Measurements from ENCODE around the gene RANBP10. TPM values are rescaled to one million over a fixed set of nuclear protein-coding genes. Genes with fewer than 3 reads are reported as not detected.

Gene RANBP10
- total RNA-seq, 1 experiment from 2014 or later = 15.6 TPM

DNA sequence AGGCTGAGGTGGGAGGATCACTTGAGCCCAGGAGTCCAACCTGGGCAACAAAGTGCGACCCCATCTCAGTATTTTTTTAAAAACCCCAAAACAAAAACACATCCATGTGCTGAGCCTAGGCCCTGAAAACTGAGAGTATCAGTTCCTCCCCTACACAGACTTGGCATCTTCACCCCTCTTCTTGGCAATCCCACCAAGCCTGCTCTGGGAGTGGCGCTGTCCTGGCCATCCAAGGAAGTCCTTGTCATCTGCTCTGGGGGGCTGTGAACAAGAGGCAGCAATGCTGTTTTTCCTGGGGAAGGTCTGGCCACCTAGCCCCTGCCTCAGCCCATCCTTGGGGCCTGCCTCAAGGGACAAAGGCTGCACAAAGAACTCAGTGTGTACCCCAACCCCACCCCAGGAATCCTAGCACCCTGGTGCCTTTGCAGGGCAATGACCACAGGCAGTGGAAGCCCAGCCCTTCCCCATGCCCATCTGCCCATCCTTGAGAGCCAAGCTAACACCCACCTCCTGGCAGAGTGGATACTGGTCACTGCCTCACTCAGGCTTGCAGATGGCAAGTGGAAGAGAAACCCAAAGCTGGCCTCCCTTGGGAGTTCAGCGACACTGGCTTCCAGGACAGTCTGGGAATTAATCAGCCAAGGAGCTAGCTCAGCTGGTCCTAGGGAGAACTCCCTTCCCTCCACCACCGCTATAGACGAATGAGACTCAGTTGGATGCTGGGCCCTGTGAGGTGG, 72.5 kb downstream of the RANBP10 start:
- no peak overlapping the region for H3K4me3 Mint-ChIP-seq
- Histone ChIP-seq H2BK15ac (ENCODE audit: low read depth, low read length) (no peak overlapping the region), H3K27ac (ENCODE audit: insufficient read length, low read depth, low read length) (no peak overlapping the region), H3K27me3 (ENCODE audit: insufficient read depth, low read length) (no peaks in the 10 kb centered on the region), H3K79me1 (ENCODE audit: insufficient read depth, low read depth, low read length, poor library complexity, severe bottlenecking) (no peaks in the 10 kb centered on the region), H3K4me1 (ENCODE audit: insufficient read depth, low read length) (no peaks in the 10 kb centered on the region), H2BK20ac (ENCODE audit: low read depth, low read length, poor library complexity, severe bottlenecking) (no peak overlapping the region), H3T11ph (ENCODE audit: low read length) (no peak overlapping the region), H3K56ac (ENCODE audit: insufficient read length, low read depth, low read length) (no peak overlapping the region), H3K4me2 (ENCODE audit: insufficient read depth, insufficient read length, low read length) (no peak overlapping the region), H2BK120ac (ENCODE audit: low read depth, low read length, poor library complexity, severe bottlenecking) (no peak overlapping the region), H2AK5ac (ENCODE audit: insufficient read length, low read length) (no peak overlapping the region), H2AFZ (ENCODE audit: low read length) (no peak overlapping the region), H2BK12ac (ENCODE audit: insufficient read length, low read depth, low read length) (no peak overlapping the region), H4K91ac (ENCODE audit: insufficient read length, low read depth, low read length) (no peak overlapping the region), H2BK5ac (ENCODE audit: insufficient read length, low read length) (no peak overlapping the region), H3K18ac (ENCODE audit: insufficient read length, low read depth, low read length) (no peak overlapping the region), H4K5ac (ENCODE audit: insufficient read length, low read depth, low read length) (no peak overlapping the region), H3K4ac (ENCODE audit: low read depth, low read length) (no peak overlapping the region), H4K20me1 (ENCODE audit: control insufficient read depth, insufficient read depth, insufficient read length) (no peaks in the 10 kb centered on the region), H3K9me3 (ENCODE audit: control insufficient read depth, low read depth, low read length) (no peaks in the 10 kb centered on the region), H3K9ac (ENCODE audit: extremely low read depth, insufficient read length, low read length) (no peak overlapping the region), H3K79me2 (ENCODE audit: insufficient read depth, low read length) (no peaks in the 10 kb centered on the region), H3K23me2 (ENCODE audit: insufficient read length, low read depth, low read length, poor library complexity, severe bottlenecking) (no peaks in the 10 kb centered on the region), H4K8ac (replicated peaks; ENCODE audit: insufficient read length, low read depth, low read length) (no peak overlapping the region), H3K14ac (ENCODE audit: insufficient read depth, low read length) (no peak overlapping the region), H3K23ac (ENCODE audit: insufficient read length, low read depth, low read length) (no peak overlapping the region)
- no peaks in the 10 kb centered on the region for H3K9me3 Mint-ChIP-seq
- peaks cover 14 to 26% (median 25%) of the 10 kb centered on the region in 3 experiments; a peak in 6 of 7 replicates for H3K36me3 Mint-ChIP-seq (ENCODE audit: insufficient read depth in 1 of 3, low read depth in 3 of 3)
- no CpG with 5 or more reads among the region's 5 CpGs for WGBS (ENCODE audit: extremely low coverage, insufficient read length, low lambda C conversion rate)
- TF ChIP-seq, protein P1, sequence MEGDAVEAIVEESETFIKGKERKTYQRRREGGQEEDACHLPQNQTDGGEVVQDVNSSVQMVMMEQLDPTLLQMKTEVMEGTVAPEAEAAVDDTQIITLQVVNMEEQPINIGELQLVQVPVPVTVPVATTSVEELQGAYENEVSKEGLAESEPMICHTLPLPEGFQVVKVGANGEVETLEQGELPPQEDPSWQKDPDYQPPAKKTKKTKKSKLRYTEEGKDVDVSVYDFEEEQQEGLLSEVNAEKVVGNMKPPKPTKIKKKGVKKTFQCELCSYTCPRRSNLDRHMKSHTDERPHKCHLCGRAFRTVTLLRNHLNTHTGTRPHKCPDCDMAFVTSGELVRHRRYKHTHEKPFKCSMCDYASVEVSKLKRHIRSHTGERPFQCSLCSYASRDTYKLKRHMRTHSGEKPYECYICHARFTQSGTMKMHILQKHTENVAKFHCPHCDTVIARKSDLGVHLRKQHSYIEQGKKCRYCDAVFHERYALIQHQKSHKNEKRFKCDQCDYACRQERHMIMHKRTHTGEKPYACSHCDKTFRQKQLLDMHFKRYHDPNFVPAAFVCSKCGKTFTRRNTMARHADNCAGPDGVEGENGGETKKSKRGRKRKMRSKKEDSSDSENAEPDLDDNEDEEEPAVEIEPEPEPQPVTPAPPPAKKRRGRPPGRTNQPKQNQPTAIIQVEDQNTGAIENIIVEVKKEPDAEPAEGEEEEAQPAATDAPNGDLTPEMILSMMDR (conservative IDR thresholded peaks at IDR 0.05) = no peak
- H3K27me3 Mint-ChIP-seq (ENCODE audit: low read depth) = no peaks in the 10 kb centered on the region
- H3K27ac Mint-ChIP-seq = no peak overlapping the region; a peak in 1 of 7 replicates
- no peaks in the 10 kb centered on the region for H3K4me1 Mint-ChIP-seq
- no peak for DNase-seq
